K562 treated with DMSO at 1 percent for 48 hours (cell line): ENCODE data around the gene OR6C6. TPM values are rescaled to one million over a fixed set of nuclear protein-coding genes. Genes with fewer than 3 reads are reported as not detected.

Source experiments
- total RNA-seq: library from RNA; unstranded; fragments of 300-600 nt; gene quantifications from 2 replicates; pipeline ENCODE4 v1.2.3, GENCODE V29; 2022; ENCODE audit warnings: low replicate concordance; ENCODE audit errors: extremely low read depth

Gene OR6C6
- not detected in 2 replicates for total RNA-seq

DNA sequence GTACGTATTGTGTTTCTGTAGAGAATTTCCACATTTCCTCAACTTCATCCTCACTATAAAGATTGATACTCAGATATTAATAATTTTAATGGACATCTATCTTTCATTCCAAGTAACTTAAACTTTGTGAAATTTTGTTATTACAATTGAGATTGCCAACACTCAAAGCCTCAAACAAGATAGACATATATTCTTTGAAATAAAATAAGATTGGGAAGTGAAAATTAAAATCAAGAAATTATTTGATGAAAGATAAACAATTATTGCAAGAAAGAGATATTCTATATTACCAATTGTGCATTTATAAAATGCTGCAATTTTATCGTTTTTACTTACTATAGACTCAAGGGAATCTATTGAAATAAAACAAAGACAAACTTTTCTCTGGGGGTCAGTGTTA lies at the start of gene OR6C6:
OR6C6 (minus strand) TSS at position 101 of the 400 bp plus-strand sequence. CDS start 1,337 bp downstream, outside the sequence.

DNA sequence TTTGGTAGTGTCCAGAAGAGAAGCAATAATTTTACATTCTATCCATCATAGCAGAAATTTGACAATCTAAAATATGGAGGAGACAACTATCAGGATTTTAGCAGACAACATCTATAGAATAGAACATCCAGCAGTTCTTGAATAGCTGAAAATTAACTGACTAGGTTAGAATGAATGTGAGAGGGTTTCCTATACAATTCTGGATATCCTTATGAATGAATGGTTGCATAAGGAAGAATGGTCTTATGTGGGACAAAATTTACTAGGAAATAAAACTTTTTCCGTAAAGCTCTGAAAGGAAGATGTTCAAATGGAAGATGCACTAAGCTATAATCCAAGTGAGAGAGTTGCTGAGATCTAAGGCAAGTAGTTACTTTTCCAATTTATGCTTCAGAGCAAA lies 34.1 kb upstream of the OR6C6 start, which contains the start of gene OR6C3:
OR6C3 (plus strand) TSS at position 301 of the 400 bp plus-strand sequence. CDS start 955 bp downstream, outside the sequence.

DNA sequence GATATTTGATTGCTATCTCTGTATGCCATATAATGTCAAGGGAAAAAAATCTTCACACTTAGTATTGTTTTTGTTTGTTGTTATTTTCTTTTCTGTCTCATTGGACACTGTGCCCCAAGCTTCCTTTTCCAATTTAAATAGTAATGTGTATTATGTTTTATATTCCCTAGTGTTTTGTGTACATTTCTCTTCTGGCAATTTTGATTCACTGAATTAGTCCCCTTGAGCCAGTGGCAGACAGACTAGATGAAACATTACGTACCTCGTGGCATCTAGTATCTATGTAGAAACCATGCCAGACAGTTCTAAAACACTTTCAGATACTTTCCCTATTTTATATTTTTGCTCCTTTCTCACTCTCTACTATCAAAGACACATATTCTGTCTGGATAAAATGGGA lies 17.7 kb upstream of the OR6C6 start, which contains the start of gene OR6C1:
OR6C1 (plus strand) TSS at position 301 of the 400 bp plus-strand sequence. CDS start 6,257 bp downstream, outside the sequence.

GRCh38 chr12:55244309-55244708 lies 52.1 kb downstream of the OR6C6 start, which contains the start of gene OR6C74:
Gene OR6C74 (plus strand): TSS chr12:55244609. CDS start chr12:55247288, 2,679 bp downstream.

Other genes with a start within 250 kb of the OR6C6 start
- gene OR9K2, start 170.2 kb downstream of the OR6C6 start, total RNA-seq = not detected in 2 replicates
- not detected in 2 replicates for gene OR10A7, start 75.5 kb downstream of the OR6C6 start, total RNA-seq
- gene OR6C74, start 52.0 kb downstream of the OR6C6 start, total RNA-seq = not detected in 2 replicates
- gene OR6C1, start 17.8 kb upstream of the OR6C6 start, total RNA-seq = not detected in 2 replicates
- gene OR6C3, start 34.2 kb upstream of the OR6C6 start, total RNA-seq = not detected in 2 replicates
- gene OR6C75, start 66.4 kb upstream of the OR6C6 start, total RNA-seq = not detected in 2 replicates
- gene OR6C65, start 104.0 kb upstream of the OR6C6 start, total RNA-seq = not detected in 2 replicates
- not detected in 2 replicates for gene OR6C76, start 129.7 kb upstream of the OR6C6 start, total RNA-seq
- gene OR6C2, start 147.5 kb upstream of the OR6C6 start, total RNA-seq = not detected in 2 replicates
- gene OR6C70, start 173.6 kb upstream of the OR6C6 start, total RNA-seq = not detected in 2 replicates
- gene OR6C68, start 195.8 kb upstream of the OR6C6 start, total RNA-seq = not detected in 2 replicates